ENCODE data around the gene MKI67. TPM values are rescaled to one million over a fixed set of nuclear protein-coding genes. Genes with fewer than 3 reads are reported as not detected.

Gene MKI67
- total and polyA plus RNA-seq, 2 of the 4 experiments (the other 2 are of a cell fraction) = 13.5 to 36.4 TPM

GRCh38 chr10:128065881-128066534 lies 60.2 kb downstream of the MKI67 start:
- Histone ChIP-seq H2AK9ac (replicated peaks; ENCODE audit: low read depth, low read length, poor library complexity) (no peak overlapping the region), H2BK120ac (ENCODE audit: low read depth, low read length) (no peak overlapping the region), H3K79me1 (ENCODE audit: low read depth in 1 of 2, low read length in 2 of 2) (no peaks in the 10 kb centered on the region), H2AFZ (replicated peaks; ENCODE audit: low read length, poor library complexity) (no peak overlapping the region), H3K9me3 (ENCODE audit: control insufficient read depth, insufficient read depth, low read length) (no peaks in the 10 kb centered on the region), H3K4ac (ENCODE audit: low read depth, low read length) (no peak overlapping the region), H3K23ac (ENCODE audit: low read depth, low read length) (no peak overlapping the region), H3K9ac (ENCODE audit: low read depth, low read length) (no peak overlapping the region), H2BK15ac (ENCODE audit: low read depth, low read length) (no peak overlapping the region), H4K5ac (ENCODE audit: low read depth, low read length) (no peak overlapping the region), H2BK5ac (ENCODE audit: low read depth, low read length, poor library complexity, severe bottlenecking) (no peak overlapping the region), H3K4me3 (ENCODE audit: insufficient read depth, low read depth, low read length) (no peak overlapping the region), H3K36me3 (ENCODE audit: control insufficient read depth, insufficient read depth, low read length) (no peaks in the 10 kb centered on the region), H4K8ac (ENCODE audit: low read depth in 2 of 2, low read length in 2 of 2) (no peak overlapping the region), H3K9me1 (ENCODE audit: insufficient read depth, low read length) (no peaks in the 10 kb centered on the region), H3K14ac (replicated peaks; ENCODE audit: low read depth, low read length) (no peak overlapping the region), H3K27me3 (ENCODE audit: control insufficient read depth, insufficient read depth, low read length) (no peaks in the 10 kb centered on the region; the same call in 1 of the 2 replicates), H2BK20ac (ENCODE audit: low read depth, low read length) (no peak overlapping the region), H4K20me1 (ENCODE audit: insufficient read depth, low read length) (no peaks in the 10 kb centered on the region), H3K27ac (ENCODE audit: insufficient read depth, low read length) (no peak overlapping the region), H4K91ac (ENCODE audit: insufficient read depth, low read depth, low read length) (no peak overlapping the region), H3K56ac (ENCODE audit: extremely low read depth, insufficient read depth, low read length) (no peak overlapping the region), H2AK5ac (ENCODE audit: low read depth, low read length) (no peak overlapping the region), H3K18ac (ENCODE audit: low read depth, low read length) (no peak overlapping the region), H3K4me1 (ENCODE audit: control insufficient read depth, insufficient read depth, low read length) (peaks cover 6% of the 10 kb centered on the region), H3K4me2 (ENCODE audit: low read depth, low read length) (no peak overlapping the region)
- no TSS peak for BruUV-seq (replicated peaks)
- POLR2A ChIA-PET (ENCODE audit: unreplicated experiment) = no interaction called here
- DNase-seq (no peak), ATAC-seq (ENCODE audit: low read depth) (no peak)
- dilution Hi-C loops (cut with HindIII; ENCODE audit: low sequenced_read_pairs, unreplicated experiment) (no loop called here), in situ Hi-C loops (cut with MboI; ENCODE audit: low sequenced_read_pairs) (no loop called here), intact Hi-C loops (cut with micrococcal nuclease) (no loop called here)
- no peak for TF ChIP-seq USF2 (IDR thresholded peaks at IDR 0.05; ENCODE audit: low read depth, low read length)
- TF ChIP-seq RCOR1 (IDR thresholded peaks at IDR 0.05; ENCODE audit: insufficient replicate concordance, low read length) = no peak
- TF ChIP-seq RFX5 (IDR thresholded peaks at IDR 0.05; ENCODE audit: low read depth, low read length) = no peak
- no peak for TF ChIP-seq CTCF (conservative IDR thresholded peaks at IDR 0.05; ENCODE audit: low read depth, low read length)
- no peak for TF ChIP-seq POLR2A (IDR thresholded peaks at IDR 0.05; ENCODE audit: low read depth, low read length)
- TF ChIP-seq ELK1 (IDR thresholded peaks at IDR 0.05; ENCODE audit: borderline replicate concordance, low read depth, low read length) = no peak
- 83% methylated on average over 8 of the region's 13 CpGs; no CpG with 5 or more reads in 1 of the 2 experiments for WGBS, 2 experiments (ENCODE audit: extremely low coverage in 2 of 2, insufficient read length in 1 of 2)
- CTCF ChIA-PET = no interaction called here
